Activated naive CD8-positive, alpha-beta T cell (primary cell): Measurements from ENCODE around the gene GPR156.

Experiments used
- H3K27ac Mint-ChIP-seq: one replicate; pipeline ENCODE4 v1.8.0; 2021; ENCODE audit warnings: mixed read lengths
- H3K27me3 Mint-ChIP-seq: one replicate; pipeline ENCODE4 v1.8.0; 2021; ENCODE audit warnings: mixed read lengths
- H3K36me3 Mint-ChIP-seq: one replicate; pipeline ENCODE4 v1.8.0; 2021; ENCODE audit warnings: mixed read lengths
- H3K4me1 Mint-ChIP-seq: one replicate; pipeline ENCODE4 v1.8.0; 2021; ENCODE audit warnings: low read depth, mixed read lengths
- H3K4me3 Mint-ChIP-seq: one replicate; pipeline ENCODE4 v1.8.0; 2021; ENCODE audit warnings: mild to moderate bottlenecking, mixed read lengths
- H3K9me3 Mint-ChIP-seq: one replicate; pipeline ENCODE4 v1.8.0; 2021; ENCODE audit warnings: low read depth, mixed read lengths

Gene GPR156

DNA sequence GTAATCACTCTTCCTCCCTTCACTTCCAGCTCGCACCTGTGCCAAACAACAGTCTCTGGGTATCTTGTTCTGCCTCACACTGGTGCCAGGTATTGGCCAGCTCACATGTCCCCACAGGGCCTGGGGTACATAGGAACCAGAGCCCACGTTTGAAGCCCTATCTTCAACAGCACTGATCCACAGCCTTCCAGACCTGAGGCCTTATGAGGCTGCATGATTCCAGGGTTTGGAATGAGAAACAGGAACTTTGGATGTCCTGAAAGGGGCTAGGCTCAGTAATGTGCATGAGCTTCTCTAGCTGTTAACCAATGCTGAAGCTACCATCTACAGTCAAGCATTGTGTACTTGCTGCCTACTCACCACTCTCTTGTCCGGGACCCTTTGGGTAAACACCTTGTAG is 92.4 kb downstream of the GPR156 start:
- H3K4me3 Mint-ChIP-seq = no peak overlapping the region
- no peaks in the 10 kb centered on the region for H3K36me3 Mint-ChIP-seq
- H3K27ac Mint-ChIP-seq = no peak overlapping the region
- no peaks in the 10 kb centered on the region for H3K9me3 Mint-ChIP-seq
- H3K4me1 Mint-ChIP-seq = no peaks in the 10 kb centered on the region
- H3K27me3 Mint-ChIP-seq = no peaks in the 10 kb centered on the region

DNA sequence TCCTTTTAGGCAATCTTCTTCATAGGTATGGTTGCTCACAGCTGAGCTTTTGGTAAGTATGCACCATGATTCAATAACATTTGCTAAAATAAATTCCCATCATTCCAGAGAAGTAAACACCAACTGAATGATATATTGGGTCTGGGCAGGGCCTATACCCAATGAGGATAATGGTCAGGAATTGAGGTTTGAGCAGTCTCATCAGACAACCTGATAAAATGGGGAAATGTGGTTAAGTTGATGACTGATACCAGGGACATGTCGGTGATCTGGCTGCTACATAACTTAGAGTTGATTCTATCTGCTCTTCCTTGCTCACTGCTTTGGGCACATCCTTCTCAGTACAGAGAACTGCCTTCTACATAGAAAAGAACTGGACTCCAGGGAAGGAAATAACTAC is 92.9 kb downstream of the GPR156 start:
- no peaks in the 10 kb centered on the region for H3K9me3 Mint-ChIP-seq
- H3K4me1 Mint-ChIP-seq = no peaks in the 10 kb centered on the region
- H3K4me3 Mint-ChIP-seq = no peak overlapping the region
- no peaks in the 10 kb centered on the region for H3K27me3 Mint-ChIP-seq
- no peaks in the 10 kb centered on the region for H3K36me3 Mint-ChIP-seq
- H3K27ac Mint-ChIP-seq = no peak overlapping the region

DNA sequence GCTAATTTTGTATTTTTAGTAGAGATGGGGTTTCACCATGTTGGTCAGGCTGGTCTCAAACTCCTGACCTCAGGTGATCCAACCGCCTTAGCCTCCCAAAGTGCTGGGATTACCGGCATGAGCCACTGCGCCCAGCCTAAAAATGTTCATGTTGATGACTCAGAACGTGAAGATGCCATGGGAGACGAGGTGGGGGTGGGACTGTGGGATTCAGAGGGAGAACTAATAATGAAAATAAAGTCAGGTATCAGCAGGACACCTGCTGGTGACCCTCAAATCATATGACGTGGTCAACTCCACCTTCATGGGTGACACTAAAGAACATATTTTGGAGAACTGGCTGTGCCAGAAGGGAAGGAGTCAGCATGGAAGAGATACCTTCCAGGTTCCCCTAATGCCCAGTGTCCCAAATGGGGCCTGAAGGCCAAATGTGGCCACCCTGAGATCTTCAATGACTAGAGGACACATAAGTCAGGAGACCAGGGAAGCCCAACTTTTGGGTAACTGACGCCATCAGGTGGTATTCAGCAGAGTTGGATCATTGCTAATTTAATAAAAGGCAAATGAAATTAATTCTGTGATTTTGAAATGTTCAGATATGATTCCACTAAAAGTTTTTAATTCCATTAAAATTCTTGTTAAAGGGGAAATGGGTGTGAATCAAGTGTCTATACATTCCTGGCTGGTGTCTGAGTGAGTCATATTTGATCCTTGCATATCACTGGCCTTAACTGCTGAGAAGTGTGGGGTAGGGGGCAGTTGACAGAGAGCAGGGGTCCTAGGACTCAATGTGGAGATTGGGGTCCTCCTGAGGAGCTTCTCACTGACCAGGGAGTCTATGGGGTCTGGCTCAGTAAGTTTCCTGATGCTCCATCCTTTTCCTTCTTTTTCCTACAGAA is 102.2 kb downstream of the GPR156 start:
- H3K27ac Mint-ChIP-seq = no peak overlapping the region
- H3K36me3 Mint-ChIP-seq = no peaks in the 10 kb centered on the region
- H3K27me3 Mint-ChIP-seq = peaks cover 1% of the 10 kb centered on the region
- no peak overlapping the region for H3K4me3 Mint-ChIP-seq
- no peaks in the 10 kb centered on the region for H3K9me3 Mint-ChIP-seq
- H3K4me1 Mint-ChIP-seq = no peaks in the 10 kb centered on the region

DNA sequence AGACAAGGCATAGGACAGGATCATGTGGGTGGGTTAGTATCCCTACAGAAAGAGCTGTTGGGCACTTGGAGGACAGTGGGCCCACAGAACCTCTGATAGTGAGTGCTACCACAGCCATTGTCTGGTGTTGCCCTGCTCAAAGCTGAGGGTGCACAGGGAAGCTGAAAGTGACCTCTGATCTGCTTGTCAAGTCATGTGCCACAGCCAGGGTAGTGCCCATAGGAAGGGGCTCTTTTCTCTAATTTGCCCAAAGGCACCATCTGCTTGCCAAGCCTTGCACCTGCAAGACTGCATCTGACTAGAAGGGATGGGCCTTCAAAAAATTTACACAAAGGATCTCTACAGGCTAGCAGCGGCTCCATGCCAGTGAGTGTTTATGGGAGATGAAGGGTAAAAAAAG is 103.4 kb downstream of the GPR156 start:
- peaks cover 1% of the 10 kb centered on the region for H3K27me3 Mint-ChIP-seq
- H3K9me3 Mint-ChIP-seq = no peaks in the 10 kb centered on the region
- no peaks in the 10 kb centered on the region for H3K36me3 Mint-ChIP-seq
- no peak overlapping the region for H3K27ac Mint-ChIP-seq
- H3K4me1 Mint-ChIP-seq = no peaks in the 10 kb centered on the region
- H3K4me3 Mint-ChIP-seq = no peak overlapping the region

DNA sequence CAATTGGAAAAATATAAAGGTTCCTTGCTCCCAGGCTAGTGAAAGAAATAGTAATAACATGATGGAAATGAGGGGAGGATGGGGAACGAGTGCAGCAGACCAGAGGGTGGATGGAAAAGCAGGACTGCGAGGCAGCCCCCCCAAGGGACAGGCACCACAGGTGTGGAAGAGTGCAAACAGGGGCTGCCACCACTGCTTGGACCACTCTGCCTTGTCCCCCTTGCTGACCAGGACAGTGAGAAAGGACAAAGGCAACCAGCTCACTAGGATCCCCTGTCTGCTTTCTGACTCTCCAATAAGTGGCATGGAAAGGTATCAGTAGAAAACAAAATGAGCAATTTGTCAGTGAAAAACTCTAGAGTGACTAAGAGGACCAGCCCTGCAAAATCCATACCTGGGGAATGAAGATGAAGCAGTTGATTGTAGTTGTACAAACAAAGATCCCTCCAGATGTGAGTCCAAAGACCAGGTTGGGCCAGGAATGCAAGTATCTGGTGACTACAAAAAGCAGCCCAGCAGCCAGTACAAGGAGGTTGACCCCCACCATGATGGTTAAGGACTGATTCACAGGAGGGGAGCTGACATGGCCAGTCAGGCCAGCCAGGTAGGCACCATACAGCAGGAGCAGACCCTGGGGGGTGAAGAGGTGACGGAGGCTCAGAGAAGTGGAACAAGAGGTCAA is 104.2 kb downstream of the GPR156 start:
- H3K9me3 Mint-ChIP-seq = no peaks in the 10 kb centered on the region
- H3K36me3 Mint-ChIP-seq = no peaks in the 10 kb centered on the region
- H3K4me1 Mint-ChIP-seq = no peaks in the 10 kb centered on the region
- peaks cover 1% of the 10 kb centered on the region for H3K27me3 Mint-ChIP-seq
- no peak overlapping the region for H3K4me3 Mint-ChIP-seq
- no peak overlapping the region for H3K27ac Mint-ChIP-seq

DNA sequence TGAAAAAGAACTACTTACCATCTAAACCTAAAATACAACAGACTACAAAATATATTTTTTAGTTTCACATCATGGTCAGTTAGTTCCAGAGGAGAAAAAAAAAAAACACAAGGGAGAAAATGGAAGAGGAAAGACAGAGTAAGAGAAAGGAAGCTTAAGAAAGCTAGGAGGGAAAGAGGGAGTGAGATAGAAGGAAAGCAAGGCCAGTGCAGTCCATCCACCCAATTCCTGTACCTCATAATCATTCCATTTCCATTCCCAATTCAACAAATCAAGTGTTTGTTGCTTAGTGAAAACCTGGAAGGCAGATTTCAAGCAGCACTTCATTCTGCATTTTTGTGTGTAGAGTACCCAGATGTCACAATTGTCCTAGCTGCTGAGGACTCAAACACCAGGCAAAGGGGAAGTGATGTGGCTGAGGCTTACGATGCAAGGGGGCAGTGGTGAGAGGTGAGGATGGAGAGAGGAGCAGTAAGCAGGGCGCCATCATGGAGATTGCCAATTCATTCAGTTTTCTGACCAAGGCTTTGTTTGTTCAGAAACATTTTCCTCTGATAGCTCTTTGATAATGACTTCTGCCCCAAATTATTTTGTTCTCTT is 107.2 kb downstream of the GPR156 start:
- Mint-ChIP-seq H3K27ac (no peak overlapping the region), H3K27me3 (no peaks in the 10 kb centered on the region), H3K4me1 (no peaks in the 10 kb centered on the region), H3K36me3 (no peaks in the 10 kb centered on the region), H3K9me3 (no peaks in the 10 kb centered on the region), H3K4me3 (no peak overlapping the region)

DNA sequence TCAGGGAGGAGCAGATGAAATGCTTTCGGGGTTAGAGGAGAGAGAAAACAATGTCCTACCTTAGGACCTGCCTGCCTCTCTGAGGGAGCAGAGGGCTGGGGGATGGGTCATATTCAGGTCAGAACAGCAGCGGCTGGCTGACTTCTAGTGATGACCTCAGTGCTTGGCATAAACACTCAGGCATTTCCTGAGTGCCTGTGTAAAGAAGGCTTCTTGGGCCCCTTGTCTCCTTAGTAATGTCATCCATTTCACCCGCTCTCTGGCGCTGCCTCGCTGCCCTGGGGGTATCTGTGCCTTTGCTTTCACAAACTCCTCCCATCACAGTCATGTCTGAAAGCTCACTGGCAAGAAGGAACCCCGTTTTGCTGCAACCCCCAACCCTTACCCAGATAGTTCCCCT is 107.9 kb downstream of the GPR156 start:
- Mint-ChIP-seq H3K27ac (no peak overlapping the region), H3K4me1 (no peaks in the 10 kb centered on the region), H3K9me3 (no peaks in the 10 kb centered on the region), H3K36me3 (no peaks in the 10 kb centered on the region), H3K4me3 (no peak overlapping the region), H3K27me3 (no peaks in the 10 kb centered on the region)

DNA sequence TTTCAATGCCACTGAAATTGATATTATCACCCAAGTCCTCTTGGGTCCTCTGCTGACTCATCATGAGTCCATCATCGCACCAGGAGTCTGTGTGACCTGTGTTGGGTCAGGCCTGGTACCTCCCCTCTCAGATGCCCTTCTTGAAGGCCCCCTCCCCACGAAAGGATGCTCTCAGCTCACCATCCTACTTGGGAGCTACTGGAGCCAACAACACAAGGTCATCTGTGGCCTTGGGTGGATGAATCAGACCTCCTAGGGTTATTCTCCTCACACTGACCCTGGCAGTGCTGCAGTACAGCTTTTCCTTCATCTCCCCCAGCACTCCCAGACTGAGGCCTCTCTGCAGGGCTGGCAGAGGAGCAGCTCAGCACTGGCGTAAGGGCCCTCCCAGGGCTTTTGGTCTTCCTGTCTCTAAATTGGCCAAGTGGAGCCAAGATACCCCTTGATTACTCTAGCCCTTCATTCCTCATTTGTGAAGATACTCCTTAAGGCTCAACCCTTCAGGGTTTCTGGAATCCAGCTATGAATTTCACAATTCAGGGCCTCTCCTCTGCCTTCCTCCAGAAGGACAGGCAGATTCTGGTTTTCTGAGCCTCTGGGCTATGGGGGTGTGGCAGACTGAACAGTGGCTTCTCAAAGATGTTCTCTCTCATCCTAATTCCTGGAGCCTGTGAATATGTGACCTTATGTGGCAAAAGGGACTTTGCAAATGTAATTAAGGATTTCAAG is 110.0 kb downstream of the GPR156 start:
- Mint-ChIP-seq H3K36me3 (no peaks in the 10 kb centered on the region), H3K4me1 (no peaks in the 10 kb centered on the region), H3K9me3 (no peaks in the 10 kb centered on the region), H3K4me3 (no peak overlapping the region), H3K27ac (no peak overlapping the region), H3K27me3 (no peaks in the 10 kb centered on the region)

DNA sequence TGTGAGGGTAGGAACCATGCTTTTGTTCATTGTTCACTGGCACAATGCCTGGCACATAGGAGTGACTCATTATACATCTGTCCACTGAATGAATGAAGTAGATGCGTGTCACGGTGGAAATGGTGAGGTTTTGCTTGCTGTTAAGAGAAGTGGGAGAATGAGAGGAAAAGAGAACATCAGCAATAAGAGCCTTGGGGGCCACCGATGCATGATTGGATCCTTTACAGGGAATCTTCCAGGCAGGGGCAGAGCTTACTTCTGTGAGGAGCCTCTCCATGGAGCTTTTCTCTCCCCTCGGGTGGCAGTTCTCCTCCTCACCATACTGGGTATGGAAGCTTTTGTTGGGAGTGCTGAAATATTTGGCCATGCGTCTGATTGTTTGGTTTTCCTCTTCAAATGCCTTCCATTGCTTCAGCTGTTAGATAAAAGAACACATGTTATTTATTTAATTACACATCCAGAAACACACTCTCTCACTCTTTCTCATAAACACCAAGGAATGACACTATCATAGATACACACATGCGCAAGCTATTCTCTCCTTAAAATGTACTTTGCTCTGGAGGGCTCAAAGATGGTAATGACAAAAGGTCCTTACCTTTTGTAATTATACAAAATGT is 111.9 kb downstream of the GPR156 start:
- H3K27me3 Mint-ChIP-seq = no peaks in the 10 kb centered on the region
- H3K27ac Mint-ChIP-seq = no peak overlapping the region

DNA sequence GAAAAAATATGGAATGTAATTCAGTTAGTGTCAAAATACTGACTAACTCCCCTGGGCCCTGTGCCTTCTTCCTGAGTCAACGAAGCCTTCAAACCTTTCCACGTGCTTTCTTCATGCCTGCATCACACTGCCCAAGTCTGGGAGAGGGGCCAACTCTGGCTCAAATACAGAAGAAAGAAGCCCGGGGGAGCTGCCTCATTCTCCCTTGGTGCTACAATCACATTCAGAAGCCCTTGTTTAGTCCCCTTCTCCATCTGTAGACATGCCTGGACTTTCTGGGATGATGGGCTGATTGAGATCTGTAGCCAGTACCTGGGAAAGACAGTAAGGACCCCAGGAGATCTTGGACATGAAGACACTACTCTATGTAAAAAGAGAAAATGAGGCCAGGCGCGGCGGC is 113.0 kb downstream of the GPR156 start:
- Mint-ChIP-seq H3K9me3 (no peaks in the 10 kb centered on the region), H3K27me3 (no peaks in the 10 kb centered on the region), H3K4me1 (no peaks in the 10 kb centered on the region), H3K4me3 (no peak overlapping the region), H3K36me3 (no peaks in the 10 kb centered on the region), H3K27ac (no peak overlapping the region)

More for the DNA sequence above, 111.9 kb downstream of the GPR156 start:
- H3K9me3 Mint-ChIP-seq = no peaks in the 10 kb centered on the region
- H3K4me1 Mint-ChIP-seq = no peaks in the 10 kb centered on the region
- H3K36me3 Mint-ChIP-seq = no peaks in the 10 kb centered on the region
- H3K4me3 Mint-ChIP-seq = no peak overlapping the region

DNA sequence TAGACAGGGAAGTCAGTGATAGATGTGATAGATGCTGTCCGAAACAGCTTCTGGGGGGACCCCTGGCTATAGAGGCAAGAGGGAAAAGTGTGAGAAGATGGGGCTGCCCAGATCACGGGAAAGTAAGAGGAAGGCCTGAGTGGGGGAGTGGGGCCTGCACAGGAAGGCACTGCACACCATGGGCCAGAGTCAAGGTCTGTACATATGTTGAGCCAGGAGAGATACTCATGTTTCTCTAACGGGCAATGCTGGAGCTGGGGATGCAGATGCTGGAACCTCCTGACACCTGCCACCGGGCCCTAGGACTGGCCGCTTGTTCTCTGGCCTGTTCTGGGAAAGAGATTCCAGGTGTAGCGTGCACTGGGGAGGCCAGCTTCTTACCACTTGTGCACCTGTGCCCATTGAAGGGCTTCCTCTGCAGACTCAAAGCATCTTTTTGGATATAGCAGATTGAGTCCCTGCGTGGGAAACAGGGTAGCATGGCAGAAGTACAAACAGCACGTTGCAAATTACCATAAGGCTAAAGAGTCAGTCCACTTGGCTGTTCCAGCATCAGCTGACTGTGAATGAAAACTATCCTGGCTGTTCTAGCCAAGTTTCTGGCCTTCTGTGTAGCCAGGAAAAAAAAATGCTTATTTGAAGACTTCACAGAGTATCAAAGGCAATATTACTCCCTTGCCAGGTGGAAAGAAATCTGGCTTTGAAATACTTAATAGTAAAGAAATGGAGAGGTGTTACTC is 113.7 kb downstream of the GPR156 start:
- Mint-ChIP-seq H3K4me1 (no peaks in the 10 kb centered on the region), H3K27me3 (no peaks in the 10 kb centered on the region), H3K36me3 (no peaks in the 10 kb centered on the region), H3K27ac (no peak overlapping the region), H3K9me3 (no peaks in the 10 kb centered on the region), H3K4me3 (no peak overlapping the region)

DNA sequence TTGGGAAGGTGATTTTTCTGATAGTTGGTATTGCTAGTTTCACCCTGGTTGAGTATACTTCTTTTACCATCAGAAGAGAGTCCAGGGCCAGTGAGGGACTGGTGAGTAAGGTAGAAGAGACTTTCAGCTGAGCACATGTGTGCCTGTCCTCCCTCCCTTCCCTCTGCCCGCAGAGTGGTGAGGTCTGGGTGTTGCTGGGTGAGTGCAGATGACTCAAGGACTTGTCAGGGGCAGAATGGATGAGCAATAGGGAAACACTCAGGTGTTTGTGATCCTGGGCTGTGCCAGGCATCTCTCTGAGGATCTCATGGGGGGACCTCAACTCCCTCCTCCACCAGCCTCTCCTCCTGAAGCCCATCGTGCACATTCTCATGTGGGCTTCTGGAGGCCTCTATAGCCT is 114.8 kb downstream of the GPR156 start:
- H3K9me3 Mint-ChIP-seq = no peaks in the 10 kb centered on the region
- no peak overlapping the region for H3K27ac Mint-ChIP-seq
- no peaks in the 10 kb centered on the region for H3K27me3 Mint-ChIP-seq
- H3K4me1 Mint-ChIP-seq = no peaks in the 10 kb centered on the region
- no peak overlapping the region for H3K4me3 Mint-ChIP-seq
- H3K36me3 Mint-ChIP-seq = no peaks in the 10 kb centered on the region

DNA sequence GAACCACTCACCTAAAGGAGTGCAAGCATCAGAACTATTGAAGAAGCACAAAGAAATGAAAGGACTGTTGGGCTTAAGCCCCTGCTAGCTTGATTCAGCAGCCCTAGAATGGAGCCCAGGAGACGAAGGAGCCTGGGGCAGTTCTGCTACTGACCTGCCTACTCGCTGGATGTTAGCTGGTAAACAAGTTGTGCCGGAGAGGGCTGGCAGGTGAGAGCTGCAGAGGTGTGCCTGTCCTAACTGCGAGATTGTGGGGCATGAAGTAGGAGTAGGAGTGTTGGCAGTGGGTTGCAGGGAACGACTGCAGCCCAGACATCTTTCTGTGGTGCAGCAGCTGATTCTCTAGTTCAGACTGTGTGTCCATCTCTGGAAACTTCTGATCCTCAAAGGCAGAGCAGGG is 115.6 kb downstream of the GPR156 start:
- no peak overlapping the region for H3K4me3 Mint-ChIP-seq
- no peaks in the 10 kb centered on the region for H3K36me3 Mint-ChIP-seq
- no peaks in the 10 kb centered on the region for H3K27me3 Mint-ChIP-seq
- no peaks in the 10 kb centered on the region for H3K4me1 Mint-ChIP-seq
- H3K27ac Mint-ChIP-seq = no peak overlapping the region
- no peaks in the 10 kb centered on the region for H3K9me3 Mint-ChIP-seq

DNA sequence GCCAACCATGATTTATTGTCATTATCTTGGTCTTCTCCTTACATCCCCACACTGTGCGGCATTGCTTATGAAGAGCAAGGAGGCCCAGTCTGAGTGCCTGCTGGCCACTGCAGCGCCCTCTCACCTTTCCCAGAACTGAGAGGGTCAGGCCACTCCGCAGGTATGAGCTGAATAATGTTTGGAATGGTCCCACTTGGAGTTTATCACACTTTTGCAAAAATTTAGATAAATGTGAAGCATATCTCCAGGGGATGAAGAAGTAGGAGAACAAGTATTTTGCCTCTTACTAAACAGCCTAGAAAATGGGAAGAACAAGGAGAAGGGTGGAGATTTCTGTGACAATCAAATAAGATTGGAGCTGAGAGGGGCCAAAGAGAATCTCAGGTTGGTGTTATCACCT is 116.4 kb downstream of the GPR156 start:
- Mint-ChIP-seq H3K27me3 (no peaks in the 10 kb centered on the region), H3K4me3 (no peak overlapping the region), H3K4me1 (no peaks in the 10 kb centered on the region), H3K27ac (no peak overlapping the region), H3K36me3 (no peaks in the 10 kb centered on the region), H3K9me3 (no peaks in the 10 kb centered on the region)
